CD8-positive, alpha-beta memory T cell (primary cell): Measurements from ENCODE around the gene SCART1. TPM values are rescaled to one million over a fixed set of nuclear protein-coding genes. Genes with fewer than 3 reads are reported as not detected.
A peak's percentile ranks its signal among the peaks of the same experiment; 100 is the strongest.

Source experiments
- CTCF ChIA-PET: fragments of 350-600 bp; sonication (Branson Sonifier 250); formaldehyde crosslinking; loops from one replicate; lab custom pipeline; 2021; ENCODE audit warnings: antibody characterized with exemption; lab: Charles Lee
- POLR2A ChIA-PET: fragments of 350-600 bp; sonication (Branson Sonifier 250); formaldehyde crosslinking; loops from one replicate; lab custom pipeline; 2021; ENCODE audit warnings: antibody characterized with exemption; lab: Charles Lee
- DNase-seq, 5 donors: peaks; one replicate each; pipeline versions ENCODE4 v3.0.0 to v3.0.0-alpha.2; 2020 to 2022; ENCODE audit warnings: mixed read lengths in 1 of 5
- H3K27ac ChIP-seq: one replicate; pipeline ENCODE4 v1.7.0; 2013; ENCODE audit warnings: low read depth, mild to moderate bottlenecking, low read length, moderate library complexity
- H3K27me3 ChIP-seq: 2 replicates; pipeline ENCODE4 v1.7.0; 2013; ENCODE audit warnings: low read length, mild to moderate bottlenecking; ENCODE audit not compliant: insufficient read depth, poor library complexity, severe bottlenecking
- H3K36me3 ChIP-seq: 2 replicates; pipeline ENCODE4 v1.7.0; 2013; ENCODE audit warnings: mild to moderate bottlenecking, low read length, moderate library complexity; ENCODE audit not compliant: insufficient read depth
- H3K4me1 ChIP-seq: 2 replicates; pipeline ENCODE4 v1.7.0; 2013; ENCODE audit warnings: mild to moderate bottlenecking, low read length, moderate library complexity; ENCODE audit not compliant: insufficient read depth
- H3K4me3 ChIP-seq: 2 replicates; pipeline ENCODE4 v1.7.0; 2013; ENCODE audit warnings: mild to moderate bottlenecking, low read length
- H3K9me3 ChIP-seq: 2 replicates; pipeline ENCODE4 v1.7.0; 2013; ENCODE audit warnings: mild to moderate bottlenecking, low read length
- H3K27ac Mint-ChIP-seq, 8 donors: one replicate each; pipeline ENCODE4 v1.8.0; 2020 to 2021; ENCODE audit warnings: mixed read lengths in 8 of 8, mild to moderate bottlenecking in 6 of 8, inconsistent platforms in 3 of 8, moderate library complexity in 3 of 8
- H3K27me3 Mint-ChIP-seq, 2 donors: one replicate each; pipeline ENCODE4 v1.8.0; 2020 to 2021; ENCODE audit warnings: mixed read lengths in 2 of 2, mild to moderate bottlenecking in 1 of 2, moderate library complexity in 1 of 2
- H3K36me3 Mint-ChIP-seq, 3 donors: one replicate each; pipeline ENCODE4 v1.8.0; 2020 to 2021; ENCODE audit warnings: mixed read lengths in 3 of 3, inconsistent platforms in 1 of 3, mild to moderate bottlenecking in 1 of 3
- H3K4me1 Mint-ChIP-seq, 3 donors: one replicate each; pipeline ENCODE4 v1.8.0; 2020 to 2021; ENCODE audit warnings: mixed read lengths in 3 of 3, inconsistent platforms in 1 of 3, mild to moderate bottlenecking in 1 of 3
- H3K4me3 Mint-ChIP-seq, 7 donors: one replicate each; pipeline ENCODE4 v1.8.0; 2020 to 2021; ENCODE audit warnings: mixed read lengths in 7 of 7, mild to moderate bottlenecking in 6 of 7, moderate library complexity in 4 of 7, inconsistent platforms in 2 of 7
- H3K9me3 Mint-ChIP-seq, 5 donors: one replicate each; pipeline ENCODE4 v1.8.0; 2020 to 2022; ENCODE audit warnings: mixed read lengths in 5 of 5, mild to moderate bottlenecking in 3 of 5, moderate library complexity in 2 of 5, inconsistent platforms in 1 of 5
- polyA plus RNA-seq: library from polyadenylated mRNA; unstranded; fragments of 300-500 nt; fragmentation: Illumina TruSeq; gene quantifications from one replicate; pipeline ENCODE4 v1.2.3, GENCODE V29; 2021
- total RNA-seq, 2 experiments: library from RNA; stranded (reverse); gene quantifications; one replicate each; pipeline ENCODE4 v1.2.3, GENCODE V29; 2021

SCART1 gene
- total and polyA plus RNA-seq, 3 experiments from 2014 or later: 1.4 to 3.2 (median 1.5) TPM

DNA sequence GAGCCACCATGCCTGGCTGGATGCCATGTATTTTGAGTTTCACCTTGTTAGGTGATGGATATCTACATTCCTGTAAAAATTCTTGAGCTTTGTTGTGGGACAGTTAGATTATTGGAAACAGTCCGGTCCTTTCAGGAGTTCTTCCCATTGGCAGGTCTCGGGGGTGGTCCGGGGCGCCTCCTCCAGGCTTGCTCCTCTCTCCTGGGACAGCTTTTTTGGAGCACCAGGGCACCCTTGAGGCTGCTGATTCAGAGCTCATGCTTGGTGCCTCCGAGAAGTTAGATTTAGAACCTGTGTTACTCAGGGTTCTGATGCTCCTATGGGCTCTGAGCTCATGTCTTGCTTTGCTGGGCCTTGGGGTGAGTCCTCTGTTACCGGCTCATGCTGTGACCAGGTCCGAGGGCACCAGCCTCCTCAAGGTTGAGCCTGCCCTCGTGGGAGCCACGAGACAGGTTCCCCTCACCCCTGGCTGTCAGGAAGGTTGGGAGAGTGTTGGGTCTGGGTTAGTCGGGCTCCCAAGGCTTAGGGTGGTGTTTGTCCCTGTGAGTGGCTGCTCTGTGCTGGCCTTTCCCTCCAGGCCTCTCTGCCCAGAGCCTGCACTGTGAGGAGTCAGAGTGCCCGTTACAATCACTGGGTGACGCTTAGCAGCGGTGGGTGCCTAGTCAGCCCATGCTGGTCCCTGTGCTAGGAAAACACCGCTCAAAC lies 35.3 kb upstream of the SCART1 start:
- H3K4me3 ChIP-seq: no peak overlapping the region
- no peaks in the 10 kb centered on the region for H3K9me3 ChIP-seq
- peaks cover 12 to 38% (median 14%) of the 10 kb centered on the region in 3 donors for H3K36me3 Mint-ChIP-seq
- no peaks in the 10 kb centered on the region for H3K27me3 Mint-ChIP-seq
- CTCF ChIA-PET: no interaction called here
- no peak overlapping the region for H3K27ac ChIP-seq
- no peaks in the 10 kb centered on the region for H3K4me1 ChIP-seq
- no peak overlapping the region for H3K4me3 Mint-ChIP-seq
- H3K27me3 ChIP-seq: no peaks in the 10 kb centered on the region
- peaks cover 0 to 2% (median 0%) of the 10 kb centered on the region in 5 donors for H3K9me3 Mint-ChIP-seq
- DNase-seq: no peak
- POLR2A ChIA-PET: no interaction called here
- H3K27ac Mint-ChIP-seq: no peak overlapping the region
- H3K4me1 Mint-ChIP-seq: peaks cover 2 to 10% (median 6%) of the 10 kb centered on the region in 3 donors
- no peaks in the 10 kb centered on the region for H3K36me3 ChIP-seq

DNA sequence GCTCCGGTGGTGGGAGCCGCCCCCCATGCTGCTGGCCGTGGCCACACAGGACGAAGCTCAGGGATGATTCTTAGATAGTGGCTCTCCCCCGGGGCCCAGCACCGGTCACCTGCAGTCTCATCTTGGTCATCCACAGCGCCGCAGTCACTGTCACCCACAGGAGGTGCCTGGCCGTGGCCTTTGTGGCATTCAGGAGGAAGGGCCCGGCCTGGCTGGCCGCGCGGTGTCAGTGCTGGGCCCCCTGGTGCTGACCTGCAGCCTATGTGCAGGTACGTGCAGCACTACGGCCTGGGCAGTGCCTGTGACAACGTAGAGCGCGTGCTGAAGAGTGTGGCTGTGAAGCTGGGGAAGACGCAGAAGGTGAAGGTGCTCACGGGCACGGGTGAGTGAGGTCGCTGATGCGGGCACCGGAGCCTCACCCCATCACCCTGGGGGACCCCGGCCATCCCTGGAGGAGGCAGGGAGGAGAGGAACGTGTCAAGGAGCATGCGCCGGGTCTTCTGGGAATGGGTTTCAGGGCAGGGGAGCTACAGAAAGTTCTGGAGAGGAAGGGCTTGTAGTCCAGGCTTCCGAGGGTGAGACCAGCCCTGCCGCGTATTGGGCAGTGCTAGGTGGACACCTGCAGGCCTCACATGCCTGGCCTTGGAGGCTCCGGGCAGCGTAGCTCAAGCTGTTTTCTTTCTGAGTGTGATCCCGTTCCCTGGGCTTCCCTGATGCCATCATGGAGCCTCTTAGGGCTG lies 34.4 kb upstream of the SCART1 start:
- Mint-ChIP-seq H3K27ac (peak overlapping the region in 1 of 8 donors; percentile 37), H3K36me3 (peaks cover 9 to 36% (median 12%) of the 10 kb centered on the region in 3 donors), H3K9me3 (peaks cover 0 to 1% (median 0%) of the 10 kb centered on the region in 5 donors), H3K4me1 (peaks cover 4 to 12% (median 6%) of the 10 kb centered on the region in 3 donors), H3K27me3 (no peaks in the 10 kb centered on the region), H3K4me3 (no peak overlapping the region)
- H3K27ac ChIP-seq: no peak overlapping the region
- peak in 1 of 5 donors; percentile 37 for DNase-seq
- CTCF ChIA-PET: no interaction called here
- H3K36me3 ChIP-seq: no peaks in the 10 kb centered on the region
- H3K27me3 ChIP-seq: no peaks in the 10 kb centered on the region
- no peak overlapping the region for H3K4me3 ChIP-seq
- no peaks in the 10 kb centered on the region for H3K4me1 ChIP-seq
- POLR2A ChIA-PET: no interaction called here
- H3K9me3 ChIP-seq: no peaks in the 10 kb centered on the region

DNA sequence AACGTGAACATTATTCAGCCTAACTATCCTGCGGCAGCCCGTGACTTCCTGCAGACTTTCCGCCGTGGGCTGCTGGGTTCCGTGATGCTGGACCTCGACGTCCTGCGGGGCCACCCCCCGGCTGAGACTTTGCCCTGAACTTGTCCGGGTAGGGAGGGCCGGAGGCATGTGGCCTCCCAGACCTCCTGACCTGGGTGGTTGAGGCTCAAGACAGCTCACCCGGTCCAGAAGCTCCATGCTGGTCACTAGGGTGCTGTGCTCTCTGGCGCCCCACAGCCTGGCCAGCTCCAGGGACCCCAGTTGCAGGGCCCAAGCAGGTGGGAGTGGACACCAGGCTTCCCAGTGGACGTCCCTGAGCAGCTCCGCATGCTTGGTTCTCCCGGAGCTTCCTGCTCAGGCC lies 33.7 kb upstream of the SCART1 start:
- no peaks in the 10 kb centered on the region for H3K9me3 ChIP-seq
- Mint-ChIP-seq H3K27ac (no peak overlapping the region), H3K4me3 (no peak overlapping the region), H3K27me3 (no peaks in the 10 kb centered on the region), H3K4me1 (peaks cover 4 to 12% (median 6%) of the 10 kb centered on the region in 3 donors), H3K36me3 (peaks cover 9 to 33% (median 12%) of the 10 kb centered on the region in 3 donors), H3K9me3 (peaks cover 0 to 1% (median 0%) of the 10 kb centered on the region in 5 donors)
- H3K36me3 ChIP-seq: no peaks in the 10 kb centered on the region
- no peaks in the 10 kb centered on the region for H3K4me1 ChIP-seq
- H3K27me3 ChIP-seq: no peaks in the 10 kb centered on the region
- DNase-seq: peak in 1 of 5 donors; percentile 29
- H3K4me3 ChIP-seq: no peak overlapping the region
- no peak overlapping the region for H3K27ac ChIP-seq
- ChIA-PET POLR2A (no interaction called here), CTCF (no interaction called here)

DNA sequence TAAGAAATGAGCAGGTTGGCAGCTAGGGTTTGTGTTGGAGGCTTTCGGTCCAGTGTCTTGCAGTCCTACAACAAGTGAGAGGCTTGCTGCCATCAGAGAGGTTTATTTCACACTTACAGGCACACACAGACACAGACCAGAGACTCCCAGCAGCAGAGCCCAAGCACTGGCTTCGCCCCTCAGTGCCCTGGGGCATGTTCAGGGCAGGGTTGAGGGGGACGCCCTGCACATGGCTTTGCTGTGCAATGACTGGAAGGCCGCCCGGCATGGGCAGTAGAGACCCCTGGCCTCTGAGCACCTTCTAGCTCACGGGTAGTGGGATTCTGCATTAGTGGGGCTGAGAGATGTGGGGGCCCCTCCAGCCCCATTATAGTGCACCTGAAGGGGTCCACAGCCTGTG lies 33.2 kb upstream of the SCART1 start:
- Histone ChIP-seq H3K27ac (no peak overlapping the region), H3K9me3 (no peaks in the 10 kb centered on the region), H3K4me3 (no peak overlapping the region), H3K4me1 (no peaks in the 10 kb centered on the region), H3K36me3 (no peaks in the 10 kb centered on the region), H3K27me3 (no peaks in the 10 kb centered on the region)
- POLR2A ChIA-PET: no interaction called here
- Mint-ChIP-seq H3K27ac (no peak overlapping the region), H3K4me3 (no peak overlapping the region), H3K36me3 (peaks cover 5 to 28% (median 7%) of the 10 kb centered on the region in 3 donors), H3K4me1 (peaks cover 1 to 8% (median 4%) of the 10 kb centered on the region in 3 donors), H3K27me3 (no peaks in the 10 kb centered on the region), H3K9me3 (peaks cover 0 to 1% (median 0%) of the 10 kb centered on the region in 5 donors)
- CTCF ChIA-PET: no interaction called here
- no peak for DNase-seq

DNA sequence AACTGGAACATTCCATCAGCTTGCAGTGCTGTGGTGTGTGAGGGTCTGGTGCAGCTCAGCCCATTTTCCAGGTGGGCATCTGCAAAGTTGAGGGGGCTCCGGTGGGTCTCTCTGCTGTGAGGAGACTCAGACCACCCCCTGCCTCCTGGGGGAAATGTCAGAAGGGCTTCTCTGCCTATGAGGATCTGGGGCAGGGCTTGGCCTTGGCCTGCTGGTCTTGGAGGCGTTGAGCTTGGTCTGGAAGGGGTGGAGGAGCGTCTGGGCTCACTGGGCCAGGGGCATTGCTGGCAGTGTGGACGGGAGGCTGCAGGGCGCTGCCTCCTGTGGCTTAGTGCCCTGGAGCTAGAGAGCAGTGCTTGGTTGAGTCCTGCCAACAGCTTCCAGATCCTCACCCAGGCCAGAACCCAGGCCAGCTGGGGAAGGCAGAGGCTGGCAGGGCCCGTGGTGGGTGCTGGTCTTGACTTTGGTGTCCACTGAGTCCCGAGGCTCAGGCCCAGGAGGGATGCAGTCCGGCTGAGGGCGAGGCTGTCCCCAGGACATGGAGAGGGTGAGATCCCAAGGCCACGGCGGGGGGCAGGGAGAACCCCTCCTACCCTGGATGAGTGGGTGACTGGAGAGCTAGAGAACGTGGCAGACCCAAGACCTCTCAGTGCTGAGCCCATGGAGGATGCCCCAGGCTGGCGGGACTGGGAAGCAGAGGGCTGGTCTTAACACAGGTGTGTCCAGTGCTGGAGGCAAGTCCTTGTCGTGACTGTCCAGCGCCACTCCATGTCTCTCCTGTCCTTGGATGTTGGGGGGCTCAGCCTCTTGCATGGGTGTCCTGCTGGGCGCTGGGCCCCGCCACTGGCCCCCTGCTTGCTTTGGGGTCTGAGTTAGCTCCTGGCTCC lies 32.2 kb upstream of the SCART1 start:
- Mint-ChIP-seq H3K36me3 (peaks cover 0 to 22% (median 2%) of the 10 kb centered on the region in 3 donors), H3K4me3 (peak overlapping the region in 2 of 7 donors; percentile 11 to 46), H3K9me3 (no peaks in the 10 kb centered on the region), H3K27me3 (no peaks in the 10 kb centered on the region), H3K27ac (no peak overlapping the region), H3K4me1 (peaks cover 0 to 7% (median 2%) of the 10 kb centered on the region in 3 donors)
- H3K4me1 ChIP-seq: no peaks in the 10 kb centered on the region
- H3K27ac ChIP-seq: no peak overlapping the region
- ChIA-PET CTCF (no interaction called here), POLR2A (no interaction called here)
- H3K4me3 ChIP-seq: no peak overlapping the region
- H3K27me3 ChIP-seq: no peaks in the 10 kb centered on the region
- no peaks in the 10 kb centered on the region for H3K36me3 ChIP-seq
- no peaks in the 10 kb centered on the region for H3K9me3 ChIP-seq
- no peak for DNase-seq

DNA sequence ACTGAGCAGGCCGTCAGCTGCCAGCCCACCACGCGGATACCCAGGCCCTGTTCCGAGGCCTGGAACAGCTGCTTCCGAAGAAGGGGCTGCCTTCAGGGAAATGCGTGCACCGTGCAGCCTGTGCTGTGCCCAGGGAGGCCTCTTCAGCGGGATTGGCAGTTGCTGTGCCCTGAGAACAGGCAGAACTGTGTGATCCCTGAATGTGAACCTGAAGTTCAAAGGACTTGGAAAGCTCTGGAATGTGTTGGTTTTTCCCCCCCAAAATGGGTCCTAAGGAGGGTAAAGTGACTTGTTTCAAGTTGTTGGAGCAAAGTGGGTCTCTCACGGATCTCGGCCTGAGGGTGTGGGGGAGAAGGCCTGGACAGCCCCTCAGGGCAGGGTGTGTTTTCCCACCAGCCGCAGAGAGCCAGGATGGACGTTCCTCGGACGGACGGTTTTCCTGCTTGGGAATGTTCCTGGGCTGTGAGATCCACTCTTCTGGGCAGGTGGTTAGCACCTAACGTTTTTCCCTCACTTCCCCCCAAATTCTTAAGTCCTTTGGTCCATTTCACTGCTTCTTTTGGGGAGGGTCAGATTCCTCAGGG lies 31.4 kb upstream of the SCART1 start:
- no peaks in the 10 kb centered on the region for H3K4me1 ChIP-seq
- ChIA-PET POLR2A (no interaction called here), CTCF (no interaction called here)
- peaks cover 0 to 22% (median 2%) of the 10 kb centered on the region in 3 donors for H3K36me3 Mint-ChIP-seq
- no peaks in the 10 kb centered on the region for H3K9me3 ChIP-seq
- peaks cover 0 to 7% (median 2%) of the 10 kb centered on the region in 3 donors for H3K4me1 Mint-ChIP-seq
- H3K4me3 Mint-ChIP-seq: peak overlapping the region in 2 of 7 donors; percentile 23 to 49
- H3K27me3 Mint-ChIP-seq: no peaks in the 10 kb centered on the region
- no peak overlapping the region for H3K4me3 ChIP-seq
- H3K9me3 Mint-ChIP-seq: no peaks in the 10 kb centered on the region
- no peaks in the 10 kb centered on the region for H3K36me3 ChIP-seq
- no peak overlapping the region for H3K27ac Mint-ChIP-seq
- H3K27me3 ChIP-seq: no peaks in the 10 kb centered on the region
- no peak for DNase-seq
- H3K27ac ChIP-seq: no peak overlapping the region

DNA sequence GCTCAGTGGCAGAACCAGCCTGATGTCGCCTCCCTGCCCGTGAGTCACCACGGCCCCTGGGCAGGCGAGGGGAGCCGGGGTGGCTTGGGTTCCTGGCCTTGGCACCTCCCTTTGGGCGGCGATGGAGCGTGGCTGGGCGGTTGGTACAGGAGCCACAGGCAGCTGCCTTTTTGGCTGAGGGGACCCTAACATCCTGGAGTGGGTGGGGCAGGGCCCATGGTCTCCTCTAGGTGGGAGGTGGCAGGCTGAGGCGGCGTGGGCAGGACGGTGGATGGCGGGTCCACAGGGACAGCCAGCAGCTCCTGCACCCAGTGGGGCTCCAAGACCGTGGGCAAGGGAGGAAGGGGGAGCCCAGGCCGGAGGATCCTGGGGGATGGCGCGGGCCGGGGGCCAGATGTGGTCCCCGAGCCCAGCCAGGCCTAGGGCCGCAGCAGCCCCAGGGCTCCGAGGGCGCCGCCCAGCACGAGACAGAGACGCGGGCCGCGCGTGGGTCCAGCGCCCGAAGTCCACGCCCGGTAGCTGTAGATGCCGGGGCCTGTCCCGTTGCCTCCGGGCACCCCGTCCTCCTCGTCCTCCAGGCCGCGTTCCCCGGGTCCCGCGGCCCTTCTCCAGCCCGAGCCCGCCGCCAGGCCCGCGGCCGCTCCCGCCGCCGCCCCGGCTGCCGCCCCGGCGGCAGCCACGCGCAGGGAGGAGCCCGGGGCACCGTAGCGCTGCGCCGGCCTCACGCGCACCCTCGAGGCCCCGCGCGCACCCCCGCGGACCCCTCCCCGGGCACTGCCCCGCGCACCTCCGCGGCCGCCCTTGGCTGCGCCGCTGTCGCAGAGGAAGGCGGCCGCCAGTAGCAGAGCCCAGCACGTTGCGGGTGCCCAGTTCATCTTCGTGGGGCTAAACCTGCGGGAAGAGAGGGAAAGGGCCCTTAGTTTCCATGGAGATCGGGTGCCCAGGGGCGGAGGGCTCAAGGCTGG lies 30.7 kb upstream of the SCART1 start:
- CTCF ChIA-PET: no interaction called here
- DNase-seq: peak in 1 of 5 donors; percentile 5
- peak overlapping the region in 4 of 7 donors; percentile 35 to 89 (median 50) for H3K4me3 Mint-ChIP-seq

More for the DNA sequence above, 30.7 kb upstream of the SCART1 start:
- Mint-ChIP-seq H3K27me3 (no peaks in the 10 kb centered on the region), H3K36me3 (peaks cover 0 to 22% (median 2%) of the 10 kb centered on the region in 3 donors), H3K4me1 (peaks cover 0 to 7% (median 2%) of the 10 kb centered on the region in 3 donors), H3K27ac (no peak overlapping the region), H3K9me3 (peaks cover 0 to under 1% (median 0%) of the 10 kb centered on the region in 5 donors)
- Histone ChIP-seq H3K4me3 (no peak overlapping the region), H3K4me1 (no peaks in the 10 kb centered on the region), H3K27me3 (no peaks in the 10 kb centered on the region), H3K9me3 (no peaks in the 10 kb centered on the region), H3K27ac (no peak overlapping the region), H3K36me3 (no peaks in the 10 kb centered on the region)
- POLR2A ChIA-PET: no interaction called here
